Bronchus fibroblast of lung (primary cell): ENCODE results near the gene TNFSF18. TPM values are rescaled to one million over a fixed set of nuclear protein-coding genes. Genes with fewer than 3 reads are reported as not detected.

Source experiments
- total RNA-seq: library from RNA; depleted of rRNA; stranded (reverse); fragments of >200 nt; gene quantifications from 2 replicates; pipeline ENCODE4 v1.2.3, GENCODE V29; 2015

The TNFSF18 gene, protein sequence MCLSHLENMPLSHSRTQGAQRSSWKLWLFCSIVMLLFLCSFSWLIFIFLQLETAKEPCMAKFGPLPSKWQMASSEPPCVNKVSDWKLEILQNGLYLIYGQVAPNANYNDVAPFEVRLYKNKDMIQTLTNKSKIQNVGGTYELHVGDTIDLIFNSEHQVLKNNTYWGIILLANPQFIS
- total RNA-seq = 0.50 and 0.74 TPM in 2 replicates

GRCh38 chr1:173050865-173051264 is at the start of gene TNFSF18:
Gene TNFSF18 (minus strand): TSS chr1:173050941. CDS start chr1:173050896, 45 bp downstream.

Other genes starting within 250 kb of the TNFSF18 start
- 15.5 and 15.6 TPM in 2 replicates for gene TNFSF4, start 156.4 kb upstream of the TNFSF18 start, total RNA-seq